CD14-positive monocyte (primary cell): ENCODE results near the gene CFLAR. TPM values are rescaled to one million over a fixed set of nuclear protein-coding genes. Genes with fewer than 3 reads are reported as not detected.
A peak's percentile ranks its signal among the peaks of the same experiment; 100 is the strongest.

ENCODE experiments used
- DNase-seq, 3 donors: peaks; one replicate each; pipeline ENCODE4 v3.0.0-alpha.2; 2011 to 2022
- H2AFZ ChIP-seq: 2 replicates; pipeline ENCODE4 v1.6.0; 2012; ENCODE audit warnings: mild to moderate bottlenecking, low read depth, low read length, inconsistent platforms; ENCODE audit not compliant: insufficient read depth, poor library complexity, severe bottlenecking
- H3K27ac ChIP-seq, 2 donors: 1 replicate in 1 of 2; 2 replicates in 1 of 2; pipeline ENCODE4 v1.5.1; 2012 to 2013; ENCODE audit warnings: low read length in 2 of 2, control low read depth in 1 of 2, inconsistent platforms in 1 of 2, low read depth in 1 of 2, mild to moderate bottlenecking in 1 of 2
- H3K27me3 ChIP-seq, 2 donors: one replicate each; pipeline versions ENCODE4 v1.6.0 to v1.6.1; 2011 to 2013; ENCODE audit warnings: low read length in 2 of 2; ENCODE audit not compliant: control insufficient read depth in 2 of 2, insufficient read depth in 2 of 2
- H3K36me3 ChIP-seq, 2 donors: replicated peaks in 1 of 2; 1 replicate in 1 of 2; 2 replicates in 1 of 2; pipeline versions ENCODE4 v1.5.1 to v1.6.1; 2012 to 2013; ENCODE audit warnings: low read length in 2 of 2, control low read depth in 1 of 2, inconsistent platforms in 1 of 2, mild to moderate bottlenecking in 1 of 2; ENCODE audit not compliant: insufficient read depth in 2 of 2, control insufficient read depth in 1 of 2
- H3K4me1 ChIP-seq, 2 donors: 1 replicate in 1 of 2; 2 replicates in 1 of 2; pipeline versions ENCODE4 v1.5.1 to v1.6.1; 2012 to 2013; ENCODE audit warnings: low read length in 2 of 2, control low read depth in 1 of 2, inconsistent platforms in 1 of 2, mild to moderate bottlenecking in 1 of 2, moderate library complexity in 1 of 2; ENCODE audit not compliant: insufficient read depth in 2 of 2, control insufficient read depth in 1 of 2
- H3K4me2 ChIP-seq: replicated peaks from 2 replicates; pipeline ENCODE3; 2012; ENCODE audit warnings: low read length, moderate library complexity, mild to moderate bottlenecking; ENCODE audit not compliant: poor library complexity, severe bottlenecking; ENCODE audit errors: extremely low read depth
- H3K4me3 ChIP-seq, 3 experiments: fragments of 200-600 bp in 1 of 3; sonication (generic) in 1 of 3; replicated peaks in 1 of 3; 1 replicate in 2 of 3; 2 replicates in 1 of 3; pipeline ENCODE4 v1.5.1; 2011 to 2013; ENCODE audit warnings: low read length in 3 of 3, mild to moderate bottlenecking in 3 of 3, control low read depth in 2 of 3, low read depth in 2 of 3, inconsistent platforms in 1 of 3, moderate library complexity in 1 of 3
- H3K79me2 ChIP-seq: 2 replicates; pipeline ENCODE4 v1.6.0; 2012; ENCODE audit warnings: mild to moderate bottlenecking, control low read depth, inconsistent platforms, low read length, moderate library complexity; ENCODE audit not compliant: insufficient read depth
- H3K9ac ChIP-seq: 2 replicates; pipeline ENCODE4 v1.6.0; 2017; ENCODE audit warnings: low read length, mild to moderate bottlenecking; ENCODE audit not compliant: insufficient read depth, poor library complexity, severe bottlenecking
- H3K9me3 ChIP-seq, 2 donors: replicated peaks in 1 of 2; 1 replicate in 1 of 2; 2 replicates in 1 of 2; pipeline versions ENCODE4 v1.5.1 to v1.6.1; 2012 to 2013; ENCODE audit warnings: low read length in 2 of 2, control low read depth in 1 of 2; ENCODE audit not compliant: control insufficient read depth in 1 of 2, insufficient read depth in 1 of 2
- H4K20me1 ChIP-seq: 2 replicates; pipeline ENCODE4 v1.6.0; 2012; ENCODE audit warnings: mild to moderate bottlenecking, low read length, control low read depth, moderate library complexity; ENCODE audit not compliant: insufficient read depth
- H3K27ac Mint-ChIP-seq, 7 donors: one replicate each; pipeline ENCODE4 v1.8.0; 2020; ENCODE audit warnings: mild to moderate bottlenecking in 7 of 7, mixed read lengths in 7 of 7, moderate library complexity in 6 of 7, inconsistent platforms in 2 of 7
- H3K27me3 Mint-ChIP-seq, 3 donors: one replicate each; pipeline ENCODE4 v1.8.0; 2021 to 2022; ENCODE audit warnings: low read depth in 3 of 3, mild to moderate bottlenecking in 3 of 3, mixed read lengths in 3 of 3, moderate library complexity in 3 of 3, inconsistent platforms in 1 of 3
- H3K36me3 Mint-ChIP-seq, 2 donors: one replicate each; pipeline ENCODE4 v1.8.0; 2020; ENCODE audit warnings: mixed read lengths in 2 of 2, inconsistent platforms in 1 of 2, mild to moderate bottlenecking in 1 of 2
- H3K4me1 Mint-ChIP-seq: one replicate; pipeline ENCODE4 v1.8.0; 2020; ENCODE audit warnings: mild to moderate bottlenecking, mixed read lengths
- H3K4me3 Mint-ChIP-seq, 2 donors: one replicate each; pipeline ENCODE4 v1.8.0; 2020; ENCODE audit warnings: mild to moderate bottlenecking in 2 of 2, mixed read lengths in 2 of 2, moderate library complexity in 1 of 2
- H3K9me3 Mint-ChIP-seq, 7 donors: one replicate each; pipeline ENCODE4 v1.8.0; 2020 to 2022; ENCODE audit warnings: mixed read lengths in 7 of 7, mild to moderate bottlenecking in 6 of 7, moderate library complexity in 6 of 7, inconsistent platforms in 2 of 7
- CTCF ChIP-seq: fragments of 200-600 bp; IDR thresholded peaks from one replicate; pipeline ENCODE4 v1.8.0; 2022; ENCODE audit warnings: antibody characterized with exemption, mild to moderate bottlenecking
- WGBS: methylation state at CpG from one replicate; pipeline ENCODE4 v1.1.5; 2013; ENCODE audit warnings: missing lambda C conversion rate; ENCODE audit not compliant: insufficient coverage; 5-methylcytosine and 5-hydroxymethylcytosine counted together
- intact Hi-C, 2 donors: fragments of 100-400 bp; cut with micrococcal nuclease; formaldehyde crosslinking; loops; one replicate each; pipeline versions ENCODE4 v1.15.0 to v1.15.1; 2023
- polyA plus RNA-seq, 3 donors: library from polyadenylated mRNA; depleted of rRNA in 1 of 3; unstranded in 2 of 3; stranded (reverse) in 1 of 3; fragments of 300-500 nt in 2 of 3; fragments of >200 nt in 1 of 3; fragmentation: Illumina TruSeq in 2 of 3; gene quantifications; 1 replicate in 2 of 3; 2 replicates in 1 of 3; pipeline ENCODE4 v1.2.3, GENCODE V29; 2012 to 2021

Gene CFLAR
- polyA plus RNA-seq, 3 donors = 79.4 to 149 (median 79.5) TPM

- H3K36me3 ChIP-seq = peaks cover 33 to 57% of the 10 kb centered on the region in 2 donors
Observed at GRCh38 chr2:201205515-201205849, 89.5 kb downstream of the CFLAR start.

GRCh38 chr2:201208563-201209252 lies 92.7 kb downstream of the CFLAR start:
- Histone ChIP-seq H3K9me3 (no peaks in the 10 kb centered on the region), H3K27ac (peak overlapping the region; percentile 72 to 86), H3K79me2 (peaks cover 7% of the 10 kb centered on the region), H2AFZ (peak overlapping the region; percentile 41), H3K4me2 (peak overlapping the region; percentile 63), H4K20me1 (no peaks in the 10 kb centered on the region), H3K36me3 (peaks cover 16 to 35% of the 10 kb centered on the region in 2 donors), H3K4me3 (peak overlapping the region in 2 of 3 experiments; percentile 31 to 44), H3K9ac (peak overlapping the region; percentile 28), H3K27me3 (no peaks in the 10 kb centered on the region), H3K4me1 (peaks cover 14 to 30% of the 10 kb centered on the region in 2 donors)
- peaks cover 32% of the 10 kb centered on the region for H3K4me1 Mint-ChIP-seq
- H3K9me3 Mint-ChIP-seq = no peaks in the 10 kb centered on the region
- H3K27ac Mint-ChIP-seq = peak overlapping the region; percentile 87 to 97 (median 96)
- WGBS = 20% methylated on average over 9 of the region's 12 CpGs
- H3K36me3 Mint-ChIP-seq = peaks cover 51 to 57% of the 10 kb centered on the region in 2 donors
- H3K27me3 Mint-ChIP-seq = peaks cover 0 to 3% (median 0%) of the 10 kb centered on the region in 3 donors
- H3K4me3 Mint-ChIP-seq = peak overlapping the region; percentile 56 to 74
- intact Hi-C loops = no loop called here
- peak; percentile 88 to 96 (median 94) for DNase-seq
- TF ChIP-seq CTCF = no peak

More at GRCh38 chr2:201205515-201205849, 89.5 kb downstream of the CFLAR start:
- Mint-ChIP-seq H3K27me3 (peaks cover 0 to 6% (median 0%) of the 10 kb centered on the region in 3 donors), H3K4me1 (peaks cover 40% of the 10 kb centered on the region), H3K4me3 (no peak overlapping the region), H3K9me3 (no peaks in the 10 kb centered on the region), H3K27ac (peak overlapping the region in 2 of 7 donors; percentile 5 to 23), H3K36me3 (peaks cover 59 to 74% of the 10 kb centered on the region in 2 donors)
- Histone ChIP-seq H3K27me3 (no peaks in the 10 kb centered on the region), H2AFZ (no peak overlapping the region), H3K79me2 (peaks cover 5% of the 10 kb centered on the region), H3K4me3 (no peak overlapping the region), H3K9me3 (no peaks in the 10 kb centered on the region), H4K20me1 (peaks cover 3% of the 10 kb centered on the region), H3K4me2 (no peak overlapping the region), H3K27ac (no peak overlapping the region), H3K4me1 (peaks cover 20 to 32% of the 10 kb centered on the region in 2 donors), H3K9ac (no peak overlapping the region)
- no peak for DNase-seq
- intact Hi-C loops = no loop called here
- no CpG with 5 or more reads among the region's 3 CpGs for WGBS
- TF ChIP-seq CTCF = no peak
